GM19452 (cell line): ENCODE data around the gene MAP3K6.

Experiments used
- ATAC-seq: cut with Tn5 transposase; IDR thresholded peaks from one replicate; pipeline ENCODE4 v1.9.1; 2021; ENCODE audit not compliant: unreplicated experiment

MAP3K6 gene

GRCh38 chr1:27307874-27308598 lies 58.7 kb downstream of the MAP3K6 start:
- no peak for ATAC-seq

- no peak for ATAC-seq
Measured at GRCh38 chr1:27306892-27307761, 59.6 kb downstream of the MAP3K6 start.

GRCh38 chr1:27306071-27306470 lies 60.7 kb downstream of the MAP3K6 start:
- ATAC-seq = no peak
